HCT116 (cell line): ENCODE measurements around the gene MBTD1. TPM values are rescaled to one million over a fixed set of nuclear protein-coding genes. Genes with fewer than 3 reads are reported as not detected.

Experiments
- ATAC-seq: fragments of 200-7000 bp; cut with Tn5 transposase; 2 replicates; pipeline ENCODE4 v1.9.1; 2020; ENCODE audit warnings: mild to moderate bottlenecking, moderate library complexity
- BruUV-seq: library from RNA; stranded (reverse); fragments of 400-500 nt; replicated peaks from 2 replicates; lab custom pipeline; 2021; lab: Mats Ljungman, UMichigan
- CTCF ChIA-PET: fragments of 300-600 bp; sonication (Branson Sonifier 250); formaldehyde crosslinking; loops from one replicate; lab custom pipeline; 2021; ENCODE audit warnings: antibody characterized with exemption; lab: Charles Lee
- POLR2A ChIA-PET: fragments of 300-600, 350-600 bp; sonication (Branson Sonifier 250); formaldehyde crosslinking; loops from one replicate; lab custom pipeline; 2021; ENCODE audit warnings: antibody characterized with exemption; lab: Charles Lee
- RAD21 ChIA-PET, 2 experiments: fragments of 300-600 bp; sonication (Branson Sonifier 250); formaldehyde crosslinking; loops; one replicate each; lab custom pipeline; 2023; ENCODE audit warnings: low total read pairs in 2 of 2; ENCODE audit not compliant: uncharacterized antibody in 2 of 2, unreplicated experiment in 2 of 2, low non-redundant PET in 1 of 2; lab: Charles Lee
- DNase-seq: peaks from one replicate; pipeline ENCODE4 v3.0.0-alpha.2; 2010; ENCODE audit warnings: low read depth, low spot score
- H2AFZ ChIP-seq: fragments of 200-600 bp; shearing (Covaris generic), sonication (generic); 2 replicates; pipeline ENCODE4 v1.6.1; 2017; ENCODE audit warnings: low read depth, mixed run types, mixed read lengths, antibody characterized with exemption, low read length; ENCODE audit not compliant: poor library complexity, severe bottlenecking
- H3K27ac ChIP-seq: 2 replicates; pipeline ENCODE4 v1.5.1; 2012; ENCODE audit warnings: low read depth, low read length
- H3K27me3 ChIP-seq: fragments of 200-600 bp; sonication (generic); 2 replicates; pipeline ENCODE4 v1.6.1; 2016; ENCODE audit warnings: mixed run types, low read length, mixed read lengths; ENCODE audit not compliant: insufficient read depth
- H3K36me3 ChIP-seq, 2 experiments: fragments of 200-500 bp in 1 of 2; fragments of 200-600 bp in 1 of 2; sonication (Bioruptor generic) in 1 of 2; sonication (generic) in 1 of 2; 2 replicates each; pipeline versions ENCODE4 v1.5.1 to v1.6.1; 2014 to 2016; ENCODE audit warnings: low read length in 2 of 2, inconsistent platforms in 1 of 2, mixed read lengths in 1 of 2, mixed run types in 1 of 2; ENCODE audit not compliant: insufficient read depth in 2 of 2, control insufficient read depth in 1 of 2
- H3K4me1 ChIP-seq, 2 experiments: fragments of 200-600 bp in 1 of 2; sonication (generic) in 1 of 2; 2 replicates each; pipeline versions ENCODE4 v1.5.1 to v1.6.1; 2012 to 2017; ENCODE audit warnings: low read length in 2 of 2, inconsistent platforms in 1 of 2, mild to moderate bottlenecking in 1 of 2, mixed read lengths in 1 of 2, mixed run types in 1 of 2, moderate library complexity in 1 of 2; ENCODE audit not compliant: insufficient read depth in 2 of 2, control insufficient read depth in 1 of 2
- H3K4me2 ChIP-seq: fragments of 200-600 bp; sonication (generic); 2 replicates; pipeline ENCODE4 v1.6.1; 2017; ENCODE audit warnings: mixed run types, low read length, mixed read lengths
- H3K4me3 ChIP-seq, 2 experiments: fragments of 200-600 bp in 1 of 2; sonication (generic) in 1 of 2; replicated peaks in 1 of 2; 2 replicates each; pipeline ENCODE4 v1.5.1; 2011 to 2016; ENCODE audit warnings: low read length in 2 of 2, control low read depth in 1 of 2, low read depth in 1 of 2, mild to moderate bottlenecking in 1 of 2, mixed read lengths in 1 of 2, mixed run types in 1 of 2
- H3K79me2 ChIP-seq: fragments of 200-600 bp; sonication (generic); 2 replicates; pipeline ENCODE4 v1.6.1; 2017; ENCODE audit warnings: mild to moderate bottlenecking, mixed run types, low read length, moderate library complexity, mixed read lengths; ENCODE audit not compliant: insufficient read depth
- H3K9ac ChIP-seq: fragments of 200-600 bp; sonication (generic); 2 replicates; pipeline ENCODE4 v1.6.1; 2016; ENCODE audit warnings: low read length, mixed read lengths
- H3K9me2 ChIP-seq: fragments of 200-600 bp; sonication (generic), shearing (Covaris generic); 2 replicates; pipeline ENCODE4 v1.6.1; 2017; ENCODE audit warnings: mixed run types, mild to moderate bottlenecking, moderate library complexity; ENCODE audit not compliant: insufficient read depth
- H3K9me3 ChIP-seq, 2 experiments: fragments of 200-500 bp in 1 of 2; fragments of 200-600 bp in 1 of 2; sonication (Bioruptor generic) in 1 of 2; sonication (generic) in 1 of 2; 2 replicates each; pipeline ENCODE4 v1.6.1; 2014 to 2017; ENCODE audit warnings: low read length in 2 of 2, mixed read lengths in 2 of 2, inconsistent platforms in 1 of 2, low read depth in 1 of 2, mild to moderate bottlenecking in 1 of 2, mixed run types in 1 of 2, moderate library complexity in 1 of 2; ENCODE audit not compliant: control insufficient read depth in 1 of 2, insufficient read depth in 1 of 2
- H4K20me1 ChIP-seq: fragments of 200-600 bp; sonication (generic), shearing (Covaris generic); 2 replicates; pipeline ENCODE4 v1.6.1; 2017; ENCODE audit warnings: mixed run types, mild to moderate bottlenecking, moderate library complexity; ENCODE audit not compliant: insufficient read depth
- CBX3 ChIP-seq: IDR thresholded peaks from 2 replicates; pipeline ENCODE4 v1.6.1; 2012; ENCODE audit warnings: low read depth
- CEBPB ChIP-seq: IDR thresholded peaks from 2 replicates; pipeline ENCODE4 v1.6.1; 2012; ENCODE audit warnings: low read depth
- EGR1 ChIP-seq: IDR thresholded peaks from 2 replicates; pipeline ENCODE4 v1.6.1; 2012; ENCODE audit warnings: low read depth
- ELF1 ChIP-seq: IDR thresholded peaks from 2 replicates; pipeline ENCODE4 v1.6.1; 2012; ENCODE audit warnings: low read depth, borderline replicate concordance
- EZH2 ChIP-seq: fragments of 200-600 bp; sonication (generic); IDR thresholded peaks from 2 replicates; pipeline ENCODE4 v1.6.1; 2017; ENCODE audit warnings: antibody characterized with exemption, mixed run types
- EZH2phosphoT487 ChIP-seq: fragments of 200-600 bp; IDR thresholded peaks from 2 replicates; pipeline ENCODE4 v1.6.1; 2018; ENCODE audit warnings: antibody characterized with exemption, borderline replicate concordance
- FOSL1 ChIP-seq: IDR thresholded peaks from 2 replicates; pipeline ENCODE4 v1.6.1; 2012; ENCODE audit warnings: low read depth
- JUND ChIP-seq: IDR thresholded peaks from 2 replicates; pipeline ENCODE4 v1.6.1; 2012
- POLR2A ChIP-seq: IDR thresholded peaks from 2 replicates; pipeline ENCODE4 v1.7.0; 2011; ENCODE audit warnings: borderline replicate concordance; ENCODE audit not compliant: insufficient read depth, insufficient read length; ENCODE audit errors: extremely low read depth
- POLR2AphosphoS5 ChIP-seq: IDR thresholded peaks from 2 replicates; pipeline ENCODE4 v1.6.1; 2011; ENCODE audit warnings: mild to moderate bottlenecking, low read depth, low read length, moderate library complexity
- RAD21 ChIP-seq: IDR thresholded peaks from 2 replicates; pipeline ENCODE4 v1.6.1; 2012; ENCODE audit warnings: low read depth, mild to moderate bottlenecking
- SIN3A ChIP-seq: IDR thresholded peaks from 2 replicates; pipeline ENCODE4 v1.6.1; 2012; ENCODE audit warnings: low read depth
- TCF7L2 ChIP-seq: IDR thresholded peaks from 2 replicates; pipeline ENCODE4 v1.7.0; 2011; ENCODE audit warnings: borderline replicate concordance, inconsistent platforms; ENCODE audit not compliant: insufficient read depth, insufficient read length; ENCODE audit errors: extremely low read depth
- YY1 ChIP-seq: IDR thresholded peaks from 2 replicates; pipeline ENCODE4 v1.6.1; 2011; ENCODE audit warnings: low read length, low read depth, moderate library complexity, mild to moderate bottlenecking; ENCODE audit not compliant: insufficient replicate concordance; ENCODE audit errors: extremely low read depth
- ZFX ChIP-seq: fragments of 450-650 bp; IDR thresholded peaks from 2 replicates; pipeline ENCODE4 v1.6.1; 2017
- intact Hi-C: fragments of 100-400 bp; cut with micrococcal nuclease; formaldehyde crosslinking; loops from 2 replicates; pipeline ENCODE4 v1.10.0; 2022
- total RNA-seq: library from RNA; stranded (reverse); gene quantifications from one replicate; pipeline ENCODE4 v1.2.1, GENCODE V29; 2021; ENCODE audit not compliant: unreplicated experiment
- TF ChIP-seq, protein P1 (sequence below): IDR thresholded peaks from 2 replicates; pipeline ENCODE4 v1.6.1; 2012
- TF ChIP-seq, protein P2 (sequence below): IDR thresholded peaks from 2 replicates; pipeline ENCODE4 v1.6.1; 2012; ENCODE audit warnings: low read depth
- TF ChIP-seq, protein P3 (sequence below): IDR thresholded peaks from 2 replicates; pipeline ENCODE4 v1.6.1; 2011; ENCODE audit warnings: mild to moderate bottlenecking, low read length, moderate library complexity; ENCODE audit not compliant: insufficient replicate concordance; ENCODE audit errors: extremely low read depth
- TF ChIP-seq, protein P4 (sequence below), 3 experiments: fragments of 200-600 bp in 1 of 3; sonication (generic) in 1 of 3; IDR thresholded peaks in 2 of 3; conservative IDR thresholded peaks in 1 of 3; 2 replicates each; pipeline ENCODE4 v1.5.1; 2012 to 2017; ENCODE audit warnings: low read depth in 2 of 3, low read length in 2 of 3, antibody characterized with exemption in 1 of 3, borderline replicate concordance in 1 of 3, control low read depth in 1 of 3, mild to moderate bottlenecking in 1 of 3, mixed read lengths in 1 of 3, mixed run types in 1 of 3, moderate library complexity in 1 of 3; ENCODE audit not compliant: insufficient read depth in 1 of 3
- TF ChIP-seq, protein P5 (sequence below): IDR thresholded peaks from 2 replicates; pipeline ENCODE4 v1.6.1; 2012

MBTD1 gene
- total RNA-seq, 1 experiment from 2014 or later = 27.3 TPM

DNA sequence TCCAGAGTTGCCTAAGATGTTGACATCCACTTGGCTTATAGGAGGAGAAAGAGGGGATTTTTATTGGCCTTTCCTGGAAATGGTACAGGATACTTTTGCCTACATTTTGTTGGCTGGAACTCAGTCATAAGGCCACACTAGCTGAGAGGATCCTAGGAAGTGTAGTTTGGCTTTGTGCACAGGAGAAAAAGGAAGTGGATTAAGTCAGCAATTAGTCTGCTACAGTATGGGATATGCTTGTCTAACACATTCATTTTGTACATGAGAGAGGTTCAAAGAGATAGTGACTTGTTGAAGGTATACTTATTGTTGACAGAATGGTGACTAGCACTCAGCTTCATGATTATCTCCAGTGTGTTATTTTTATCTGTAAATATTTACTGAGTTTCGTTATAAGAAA is 10.8 kb upstream of the MBTD1 start:
- Histone ChIP-seq H3K9ac (no peak overlapping the region), H2AFZ (no peak overlapping the region), H3K9me3 (no peaks in the 10 kb centered on the region), H3K27me3 (no peaks in the 10 kb centered on the region), H4K20me1 (peaks cover 19% of the 10 kb centered on the region; the same call in 1 of the 2 replicates), H3K9me2 (no peaks in the 10 kb centered on the region), H3K27ac (no peak overlapping the region), H3K36me3 (peaks cover 64 to 74% of the 10 kb centered on the region in 2 experiments), H3K4me2 (no peak overlapping the region), H3K4me3 (no peak overlapping the region), H3K4me1 (no peaks in the 10 kb centered on the region), H3K79me2 (peaks cover 87% of the 10 kb centered on the region)
- CTCF ChIA-PET = no interaction called here
- no peak for TF ChIP-seq CEBPB
- TF ChIP-seq, protein P1, sequence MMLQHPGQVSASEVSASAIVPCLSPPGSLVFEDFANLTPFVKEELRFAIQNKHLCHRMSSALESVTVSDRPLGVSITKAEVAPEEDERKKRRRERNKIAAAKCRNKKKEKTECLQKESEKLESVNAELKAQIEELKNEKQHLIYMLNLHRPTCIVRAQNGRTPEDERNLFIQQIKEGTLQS = no peak
- TF ChIP-seq EZH2phosphoT487 = no peak
- TF ChIP-seq ELF1 = no peak
- TF ChIP-seq, protein P2, sequence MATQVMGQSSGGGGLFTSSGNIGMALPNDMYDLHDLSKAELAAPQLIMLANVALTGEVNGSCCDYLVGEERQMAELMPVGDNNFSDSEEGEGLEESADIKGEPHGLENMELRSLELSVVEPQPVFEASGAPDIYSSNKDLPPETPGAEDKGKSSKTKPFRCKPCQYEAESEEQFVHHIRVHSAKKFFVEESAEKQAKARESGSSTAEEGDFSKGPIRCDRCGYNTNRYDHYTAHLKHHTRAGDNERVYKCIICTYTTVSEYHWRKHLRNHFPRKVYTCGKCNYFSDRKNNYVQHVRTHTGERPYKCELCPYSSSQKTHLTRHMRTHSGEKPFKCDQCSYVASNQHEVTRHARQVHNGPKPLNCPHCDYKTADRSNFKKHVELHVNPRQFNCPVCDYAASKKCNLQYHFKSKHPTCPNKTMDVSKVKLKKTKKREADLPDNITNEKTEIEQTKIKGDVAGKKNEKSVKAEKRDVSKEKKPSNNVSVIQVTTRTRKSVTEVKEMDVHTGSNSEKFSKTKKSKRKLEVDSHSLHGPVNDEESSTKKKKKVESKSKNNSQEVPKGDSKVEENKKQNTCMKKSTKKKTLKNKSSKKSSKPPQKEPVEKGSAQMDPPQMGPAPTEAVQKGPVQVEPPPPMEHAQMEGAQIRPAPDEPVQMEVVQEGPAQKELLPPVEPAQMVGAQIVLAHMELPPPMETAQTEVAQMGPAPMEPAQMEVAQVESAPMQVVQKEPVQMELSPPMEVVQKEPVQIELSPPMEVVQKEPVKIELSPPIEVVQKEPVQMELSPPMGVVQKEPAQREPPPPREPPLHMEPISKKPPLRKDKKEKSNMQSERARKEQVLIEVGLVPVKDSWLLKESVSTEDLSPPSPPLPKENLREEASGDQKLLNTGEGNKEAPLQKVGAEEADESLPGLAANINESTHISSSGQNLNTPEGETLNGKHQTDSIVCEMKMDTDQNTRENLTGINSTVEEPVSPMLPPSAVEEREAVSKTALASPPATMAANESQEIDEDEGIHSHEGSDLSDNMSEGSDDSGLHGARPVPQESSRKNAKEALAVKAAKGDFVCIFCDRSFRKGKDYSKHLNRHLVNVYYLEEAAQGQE = no peak
- TF ChIP-seq, protein P3, sequence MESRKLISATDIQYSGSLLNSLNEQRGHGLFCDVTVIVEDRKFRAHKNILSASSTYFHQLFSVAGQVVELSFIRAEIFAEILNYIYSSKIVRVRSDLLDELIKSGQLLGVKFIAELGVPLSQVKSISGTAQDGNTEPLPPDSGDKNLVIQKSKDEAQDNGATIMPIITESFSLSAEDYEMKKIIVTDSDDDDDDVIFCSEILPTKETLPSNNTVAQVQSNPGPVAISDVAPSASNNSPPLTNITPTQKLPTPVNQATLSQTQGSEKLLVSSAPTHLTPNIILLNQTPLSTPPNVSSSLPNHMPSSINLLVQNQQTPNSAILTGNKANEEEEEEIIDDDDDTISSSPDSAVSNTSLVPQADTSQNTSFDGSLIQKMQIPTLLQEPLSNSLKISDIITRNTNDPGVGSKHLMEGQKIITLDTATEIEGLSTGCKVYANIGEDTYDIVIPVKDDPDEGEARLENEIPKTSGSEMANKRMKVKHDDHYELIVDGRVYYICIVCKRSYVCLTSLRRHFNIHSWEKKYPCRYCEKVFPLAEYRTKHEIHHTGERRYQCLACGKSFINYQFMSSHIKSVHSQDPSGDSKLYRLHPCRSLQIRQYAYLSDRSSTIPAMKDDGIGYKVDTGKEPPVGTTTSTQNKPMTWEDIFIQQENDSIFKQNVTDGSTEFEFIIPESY = no peak
- no peak for TF ChIP-seq TCF7L2
- no peak for TF ChIP-seq JUND
- TF ChIP-seq, protein P4, sequence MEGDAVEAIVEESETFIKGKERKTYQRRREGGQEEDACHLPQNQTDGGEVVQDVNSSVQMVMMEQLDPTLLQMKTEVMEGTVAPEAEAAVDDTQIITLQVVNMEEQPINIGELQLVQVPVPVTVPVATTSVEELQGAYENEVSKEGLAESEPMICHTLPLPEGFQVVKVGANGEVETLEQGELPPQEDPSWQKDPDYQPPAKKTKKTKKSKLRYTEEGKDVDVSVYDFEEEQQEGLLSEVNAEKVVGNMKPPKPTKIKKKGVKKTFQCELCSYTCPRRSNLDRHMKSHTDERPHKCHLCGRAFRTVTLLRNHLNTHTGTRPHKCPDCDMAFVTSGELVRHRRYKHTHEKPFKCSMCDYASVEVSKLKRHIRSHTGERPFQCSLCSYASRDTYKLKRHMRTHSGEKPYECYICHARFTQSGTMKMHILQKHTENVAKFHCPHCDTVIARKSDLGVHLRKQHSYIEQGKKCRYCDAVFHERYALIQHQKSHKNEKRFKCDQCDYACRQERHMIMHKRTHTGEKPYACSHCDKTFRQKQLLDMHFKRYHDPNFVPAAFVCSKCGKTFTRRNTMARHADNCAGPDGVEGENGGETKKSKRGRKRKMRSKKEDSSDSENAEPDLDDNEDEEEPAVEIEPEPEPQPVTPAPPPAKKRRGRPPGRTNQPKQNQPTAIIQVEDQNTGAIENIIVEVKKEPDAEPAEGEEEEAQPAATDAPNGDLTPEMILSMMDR (IDR thresholded peaks at IDR 0.05 in 2 of 3, conservative IDR thresholded peaks at IDR 0.05 in 1 of 3; ENCODE audit: borderline replicate concordance in 1 of 3, insufficient read depth in 1 of 3, low read depth in 2 of 3, low read length in 2 of 3) = no peak
- TF ChIP-seq EZH2 = no peak
- no peak for TF ChIP-seq EGR1
- TF ChIP-seq FOSL1 = no peak
- no peak for TF ChIP-seq POLR2A
- TF ChIP-seq SIN3A = no peak
- TF ChIP-seq POLR2AphosphoS5 = no peak
- no peak for TF ChIP-seq ZFX
- no peak for TF ChIP-seq CBX3
- no peak for TF ChIP-seq RAD21
- TF ChIP-seq, protein P5, sequence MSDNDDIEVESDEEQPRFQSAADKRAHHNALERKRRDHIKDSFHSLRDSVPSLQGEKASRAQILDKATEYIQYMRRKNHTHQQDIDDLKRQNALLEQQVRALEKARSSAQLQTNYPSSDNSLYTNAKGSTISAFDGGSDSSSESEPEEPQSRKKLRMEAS = no peak
- TF ChIP-seq YY1 = no peak
- intact Hi-C loops = no loop called here
- RAD21 ChIA-PET = no interaction called here
- POLR2A ChIA-PET = no interaction called here
- no TSS peak for BruUV-seq
- DNase-seq (no peak), ATAC-seq (no peak)
